ENCODE data around the gene IGFBPL1.

GRCh38 chr9:38380230-38380871 is 43.9 kb downstream of the IGFBPL1 start:
- TF ChIP-seq CTCF (IDR thresholded peaks at IDR 0.05) (no peak), ZFX (IDR thresholded peaks at IDR 0.05; ENCODE audit: borderline replicate concordance) (no peak)
